Measurements from ENCODE around the gene PROSER2.

- TF ChIP-seq CTCF (IDR thresholded peaks at IDR 0.05) (no peak), SIN3A (IDR thresholded peaks at IDR 0.05; ENCODE audit: borderline replicate concordance, insufficient read depth, low read depth, low read length) (no peak), TCF7L2 (IDR thresholded peaks at IDR 0.05; ENCODE audit: low read depth, low read length) (no peak), POLR2AphosphoS5 (IDR thresholded peaks at IDR 0.05; ENCODE audit: low read depth, low read length) (no peak)
Measured at GRCh38 chr10:11885437-11886137, 62.4 kb downstream of the PROSER2 start.

All from Panc1 (cell line).